Activated CD8-positive, alpha-beta T cell treated with anti-CD3 and anti-CD28 coated beads, Interleukin-2, amount 10 ng/mL, durations not matched to agents 7 days and 5 days (primary cell): ENCODE results near the gene PHACTR3. TPM values are rescaled to one million over a fixed set of nuclear protein-coding genes. Genes with fewer than 3 reads are reported as not detected.

Source experiments
- ATAC-seq: fragments of 150-1000 bp; cut with Tn5 transposase; one replicate; pipeline ENCODE4 v1.10.0; 2021; ENCODE audit warnings: moderate library complexity
- CTCF ChIA-PET: fragments of 350-600 bp; sonication (Branson Sonifier 250); formaldehyde crosslinking; loops from one replicate; lab custom pipeline; 2021; ENCODE audit warnings: antibody characterized with exemption; lab: Charles Lee
- POLR2A ChIA-PET: fragments of 350-600 bp; sonication (Branson Sonifier 250); formaldehyde crosslinking; loops from one replicate; lab custom pipeline; 2021; ENCODE audit warnings: antibody characterized with exemption; lab: Charles Lee
- DNase-seq: peaks from one replicate; pipeline ENCODE4 v3.0.0-alpha.2; 2020
- H3K27ac Mint-ChIP-seq: one replicate; pipeline ENCODE4 v1.8.0; 2021; ENCODE audit warnings: mild to moderate bottlenecking, mixed read lengths
- H3K27me3 Mint-ChIP-seq: one replicate; pipeline ENCODE4 v1.8.0; 2021; ENCODE audit warnings: low read depth, mixed read lengths
- H3K36me3 Mint-ChIP-seq: one replicate; pipeline ENCODE4 v1.8.0; 2021; ENCODE audit warnings: low read depth, mixed read lengths
- H3K4me1 Mint-ChIP-seq: one replicate; pipeline ENCODE4 v1.8.0; 2021; ENCODE audit warnings: low read depth, mixed read lengths
- H3K4me3 Mint-ChIP-seq: one replicate; pipeline ENCODE4 v1.8.0; 2021; ENCODE audit warnings: mild to moderate bottlenecking, mixed read lengths
- H3K9me3 Mint-ChIP-seq: one replicate; pipeline ENCODE4 v1.8.0; 2022; ENCODE audit warnings: mixed read lengths; ENCODE audit not compliant: insufficient read depth
- total RNA-seq, 2 experiments: library from RNA; stranded (reverse); gene quantifications; one replicate each; pipeline ENCODE4 v1.2.3, GENCODE V29; 2021

Gene PHACTR3
- total RNA-seq, 2 experiments from 2014 or later: not detected

DNA sequence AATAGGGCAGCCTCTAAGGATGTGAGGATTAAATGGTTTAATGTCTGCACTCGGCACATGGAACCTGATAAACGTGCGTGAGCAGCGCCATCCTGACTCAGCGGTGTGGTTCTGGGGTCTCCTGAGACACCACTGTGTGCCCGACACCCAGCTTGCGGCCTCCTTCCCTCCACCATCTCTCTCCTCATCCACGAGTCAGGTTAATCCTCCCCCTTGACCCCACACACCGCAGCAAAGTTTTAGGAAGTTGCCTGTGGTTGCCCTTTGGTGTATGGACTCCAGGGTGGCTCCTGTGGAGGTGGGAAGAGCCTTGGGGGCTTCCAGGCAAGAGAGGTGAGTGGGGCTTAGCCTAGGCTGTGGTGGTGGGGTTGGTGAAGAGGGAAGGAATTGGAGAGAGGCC, 68.2 kb downstream of the PHACTR3 start:
- ChIA-PET CTCF (no interaction called here), POLR2A (no interaction called here)
- Mint-ChIP-seq H3K4me1 (no peaks in the 10 kb centered on the region), H3K27me3 (peaks cover under 1% of the 10 kb centered on the region), H3K27ac (no peak overlapping the region), H3K4me3 (no peak overlapping the region), H3K36me3 (no peaks in the 10 kb centered on the region), H3K9me3 (no peaks in the 10 kb centered on the region)
- DNase-seq: no peak
- ATAC-seq: no peak

GRCh38 chr20:59673288-59673997, 69.1 kb downstream of the PHACTR3 start:
- Mint-ChIP-seq H3K4me3 (no peak overlapping the region), H3K27me3 (peaks cover 3% of the 10 kb centered on the region), H3K36me3 (no peaks in the 10 kb centered on the region), H3K9me3 (no peaks in the 10 kb centered on the region), H3K27ac (no peak overlapping the region), H3K4me1 (no peaks in the 10 kb centered on the region)
- POLR2A ChIA-PET: no interaction called here
- no peak for DNase-seq
- CTCF ChIA-PET: no interaction called here
- ATAC-seq: no peak

- DNase-seq: no peak
- Mint-ChIP-seq H3K9me3 (no peaks in the 10 kb centered on the region), H3K27ac (no peak overlapping the region), H3K27me3 (peaks cover 3% of the 10 kb centered on the region), H3K36me3 (no peaks in the 10 kb centered on the region), H3K4me3 (no peak overlapping the region), H3K4me1 (no peaks in the 10 kb centered on the region)
- no peak for ATAC-seq
- POLR2A ChIA-PET: no interaction called here
- CTCF ChIA-PET: no interaction called here
Measured at GRCh38 chr20:59673998-59674445, 69.7 kb downstream of the PHACTR3 start.

- H3K36me3 Mint-ChIP-seq: no peaks in the 10 kb centered on the region
- no peak for ATAC-seq
- POLR2A ChIA-PET: no interaction called here
- H3K4me1 Mint-ChIP-seq: no peaks in the 10 kb centered on the region
- CTCF ChIA-PET: no interaction called here
- peaks cover 3% of the 10 kb centered on the region for H3K27me3 Mint-ChIP-seq
- no peak for DNase-seq
- H3K27ac Mint-ChIP-seq: no peak overlapping the region
- no peak overlapping the region for H3K4me3 Mint-ChIP-seq
- H3K9me3 Mint-ChIP-seq: no peaks in the 10 kb centered on the region
Measured at GRCh38 chr20:59676126-59676850, 71.9 kb downstream of the PHACTR3 start.

GRCh38 chr20:59676851-59677182, 72.5 kb downstream of the PHACTR3 start:
- no peaks in the 10 kb centered on the region for H3K9me3 Mint-ChIP-seq
- ATAC-seq (no peak), DNase-seq (no peak)
- H3K27me3 Mint-ChIP-seq: peaks cover 3% of the 10 kb centered on the region
- H3K36me3 Mint-ChIP-seq: no peaks in the 10 kb centered on the region
- POLR2A ChIA-PET: no interaction called here
- H3K27ac Mint-ChIP-seq: no peak overlapping the region
- CTCF ChIA-PET: no interaction called here
- H3K4me1 Mint-ChIP-seq: no peaks in the 10 kb centered on the region
- H3K4me3 Mint-ChIP-seq: no peak overlapping the region

- Mint-ChIP-seq H3K9me3 (no peaks in the 10 kb centered on the region), H3K27ac (no peak overlapping the region), H3K4me1 (no peaks in the 10 kb centered on the region), H3K36me3 (no peaks in the 10 kb centered on the region), H3K4me3 (no peak overlapping the region), H3K27me3 (peaks cover 3% of the 10 kb centered on the region)
- ChIA-PET POLR2A (no interaction called here), CTCF (no interaction called here)
- DNase-seq (no peak), ATAC-seq (no peak)
Measured at GRCh38 chr20:59677586-59677985, 73.2 kb downstream of the PHACTR3 start.

DNA sequence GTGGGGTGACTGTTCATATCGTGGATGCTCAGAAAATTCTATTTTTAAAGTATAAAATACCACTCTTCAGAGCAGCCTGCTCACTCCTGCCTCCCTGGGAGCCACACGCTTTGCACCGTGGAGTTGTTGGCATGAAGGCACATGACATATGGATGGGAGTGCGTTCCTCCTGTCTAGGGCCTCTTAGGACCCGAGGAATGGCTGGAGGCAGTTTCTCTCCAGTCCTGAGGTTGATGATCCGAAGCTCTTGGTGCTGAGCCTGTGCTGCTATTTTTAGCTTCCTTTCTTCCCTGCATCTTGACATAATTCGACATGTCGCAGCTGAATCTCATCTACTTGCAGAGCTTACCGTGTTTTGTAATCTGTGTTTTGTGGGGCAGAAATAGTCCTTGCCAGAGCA, 73.9 kb downstream of the PHACTR3 start:
- no peak for DNase-seq
- Mint-ChIP-seq H3K27me3 (peaks cover 3% of the 10 kb centered on the region), H3K9me3 (no peaks in the 10 kb centered on the region), H3K27ac (no peak overlapping the region), H3K4me1 (no peaks in the 10 kb centered on the region), H3K36me3 (no peaks in the 10 kb centered on the region), H3K4me3 (no peak overlapping the region)
- ChIA-PET CTCF (no interaction called here), POLR2A (no interaction called here)
- no peak for ATAC-seq

DNA sequence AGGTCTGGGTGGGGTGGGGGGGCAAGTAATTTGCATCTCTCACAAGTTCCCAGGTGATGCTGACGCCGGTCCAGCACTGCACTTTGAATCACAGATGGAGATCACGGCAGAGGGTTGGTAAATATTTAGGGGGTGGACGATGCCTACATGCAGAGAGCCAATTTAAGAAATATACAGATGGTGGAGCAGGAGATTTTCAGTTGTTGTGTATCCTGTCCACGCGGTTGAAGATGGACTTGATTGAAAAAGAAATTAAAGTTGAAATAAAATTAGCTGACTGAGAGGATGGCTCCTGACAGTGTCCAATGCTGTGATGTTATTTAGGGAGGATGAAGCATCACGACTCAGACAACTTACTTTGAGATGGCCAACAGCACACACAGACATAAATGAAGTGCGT, 74.6 kb downstream of the PHACTR3 start:
- ATAC-seq: no peak
- no peak overlapping the region for H3K27ac Mint-ChIP-seq
- CTCF ChIA-PET: no interaction called here
- POLR2A ChIA-PET: no interaction called here
- H3K36me3 Mint-ChIP-seq: no peaks in the 10 kb centered on the region
- H3K27me3 Mint-ChIP-seq: peaks cover 3% of the 10 kb centered on the region
- DNase-seq: no peak
- H3K4me1 Mint-ChIP-seq: no peaks in the 10 kb centered on the region
- H3K4me3 Mint-ChIP-seq: no peak overlapping the region
- no peaks in the 10 kb centered on the region for H3K9me3 Mint-ChIP-seq

- H3K4me3 Mint-ChIP-seq: no peak overlapping the region
- peaks cover 3% of the 10 kb centered on the region for H3K27me3 Mint-ChIP-seq
- ATAC-seq (no peak), DNase-seq (no peak)
- H3K9me3 Mint-ChIP-seq: no peaks in the 10 kb centered on the region
- no peaks in the 10 kb centered on the region for H3K4me1 Mint-ChIP-seq
- ChIA-PET CTCF (no interaction called here), POLR2A (no interaction called here)
- no peaks in the 10 kb centered on the region for H3K36me3 Mint-ChIP-seq
- no peak overlapping the region for H3K27ac Mint-ChIP-seq
Measured at GRCh38 chr20:59680148-59680650, 75.9 kb downstream of the PHACTR3 start.

- CTCF ChIA-PET: no interaction called here
Measured at GRCh38 chr20:59680852-59681251, 76.5 kb downstream of the PHACTR3 start.

DNA sequence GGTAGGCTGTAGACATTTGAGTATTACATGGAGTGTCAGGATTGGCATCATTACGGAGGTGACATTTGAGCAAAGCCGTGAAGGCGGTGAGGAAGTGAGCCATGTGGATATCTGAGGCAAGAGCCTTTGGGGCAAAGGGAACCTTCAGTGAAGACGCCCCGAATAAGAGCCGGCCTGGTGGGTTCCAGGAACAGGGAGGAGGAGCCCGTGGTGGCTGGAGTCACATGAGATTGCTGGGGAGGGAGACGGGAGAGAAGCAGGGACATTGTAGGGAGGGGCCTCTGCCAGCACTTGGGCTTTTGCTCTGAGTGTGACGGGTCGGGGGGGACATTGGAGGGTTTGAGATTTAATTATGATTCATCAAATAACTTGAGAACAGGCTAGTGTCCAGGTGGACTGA, 78.3 kb downstream of the PHACTR3 start:
- Mint-ChIP-seq H3K9me3 (no peaks in the 10 kb centered on the region), H3K36me3 (no peaks in the 10 kb centered on the region), H3K4me1 (no peaks in the 10 kb centered on the region), H3K27me3 (peaks cover 2% of the 10 kb centered on the region), H3K4me3 (no peak overlapping the region), H3K27ac (no peak overlapping the region)
- POLR2A ChIA-PET: interaction anchor here (0.6 kb wide), 1 partner anchor 1336 kb away, joined by 3 read pairs; no protein-coding TSS in a partner anchor
- ATAC-seq: no peak
- CTCF ChIA-PET: no interaction called here
- no peak for DNase-seq

More at GRCh38 chr20:59680852-59681251, 76.5 kb downstream of the PHACTR3 start:
- no peaks in the 10 kb centered on the region for H3K9me3 Mint-ChIP-seq
- no peaks in the 10 kb centered on the region for H3K4me1 Mint-ChIP-seq
- H3K27me3 Mint-ChIP-seq: peaks cover 3% of the 10 kb centered on the region
- no peak for ATAC-seq
- POLR2A ChIA-PET: no interaction called here
- no peak for DNase-seq
- H3K27ac Mint-ChIP-seq: no peak overlapping the region
- no peak overlapping the region for H3K4me3 Mint-ChIP-seq
- no peaks in the 10 kb centered on the region for H3K36me3 Mint-ChIP-seq

DNA sequence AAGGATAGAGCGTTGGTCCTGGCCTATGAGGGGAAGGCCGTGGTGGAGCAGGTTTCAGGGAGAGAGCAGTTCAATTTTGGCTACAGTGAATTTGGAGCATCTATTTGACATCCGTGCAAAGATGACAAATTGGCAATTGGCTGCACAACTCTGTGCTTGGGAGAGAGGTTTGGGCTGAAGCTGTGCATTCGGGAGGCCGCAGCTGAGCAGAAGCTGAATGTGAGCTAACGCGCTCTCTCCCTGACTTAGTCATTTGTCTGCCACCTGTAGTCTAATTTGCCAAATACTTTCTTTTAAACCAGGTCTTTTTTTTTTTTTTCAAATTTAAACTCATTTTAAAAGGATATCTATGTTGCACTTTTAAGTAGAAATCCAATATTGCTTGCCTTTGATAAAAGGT, 78.8 kb downstream of the PHACTR3 start:
- no peak overlapping the region for H3K27ac Mint-ChIP-seq
- H3K9me3 Mint-ChIP-seq: no peaks in the 10 kb centered on the region
- POLR2A ChIA-PET: interaction anchor here (0.6 kb wide), 1 partner anchor 1336 kb away, joined by 3 read pairs; no protein-coding TSS in a partner anchor

More for the DNA sequence above, 78.8 kb downstream of the PHACTR3 start:
- H3K4me1 Mint-ChIP-seq: no peaks in the 10 kb centered on the region
- H3K27me3 Mint-ChIP-seq: no peaks in the 10 kb centered on the region
- H3K36me3 Mint-ChIP-seq: no peaks in the 10 kb centered on the region
- ATAC-seq: no peak
- no peak overlapping the region for H3K4me3 Mint-ChIP-seq
- no peak for DNase-seq
- CTCF ChIA-PET: no interaction called here
